Hematopoietic multipotent progenitor cell (in vitro differentiated cells): Measurements from ENCODE around the gene GLIS1. TPM values are rescaled to one million over a fixed set of nuclear protein-coding genes. Genes with fewer than 3 reads are reported as not detected.

Experiments
- DNase-seq, 3 donors: peaks; one replicate each; pipeline ENCODE4 v3.0.0-alpha.2; 2011 to 2015; ENCODE audit warnings: low read depth in 2 of 3, low spot score in 2 of 3
- total RNA-seq: library from RNA; depleted of rRNA; stranded (reverse); fragments of >200 nt; gene quantifications from one replicate; pipeline ENCODE4 v1.2.3, GENCODE V29; 2012

Gene GLIS1
- total RNA-seq, 1 donor = not detected

- no peak for DNase-seq
Measured at GRCh38 chr1:53518775-53519174, 220.2 kb downstream of the GLIS1 start.

- no peak for DNase-seq
Measured at GRCh38 chr1:53517821-53518352, 221.1 kb downstream of the GLIS1 start.

GRCh38 chr1:53517109-53517508, 221.9 kb downstream of the GLIS1 start:
- no peak for DNase-seq

GRCh38 chr1:53516181-53516580, 222.8 kb downstream of the GLIS1 start:
- DNase-seq = no peak

GRCh38 chr1:53514436-53514835, 224.5 kb downstream of the GLIS1 start:
- no peak for DNase-seq

- no peak for DNase-seq
Measured at GRCh38 chr1:53513846-53514245, 225.1 kb downstream of the GLIS1 start.

- no peak for DNase-seq
Measured at GRCh38 chr1:53512807-53513755, 225.9 kb downstream of the GLIS1 start.

- DNase-seq = no peak
Measured at GRCh38 chr1:53511933-53512806, 226.8 kb downstream of the GLIS1 start.

- DNase-seq = no peak
Measured at GRCh38 chr1:53511323-53511932, 227.5 kb downstream of the GLIS1 start.

- DNase-seq = no peak
Measured at GRCh38 chr1:53510215-53510614, 228.7 kb downstream of the GLIS1 start.

- no peak for DNase-seq
Measured at GRCh38 chr1:53509775-53510174, 229.2 kb downstream of the GLIS1 start.

GRCh38 chr1:53508991-53509666, 229.8 kb downstream of the GLIS1 start:
- peak in 2 of 3 donors; percentile 74 to 76 for DNase-seq

GRCh38 chr1:53508056-53508990, 230.6 kb downstream of the GLIS1 start:
- no peak for DNase-seq

- DNase-seq = no peak
Measured at GRCh38 chr1:53507116-53507820, 231.7 kb downstream of the GLIS1 start.

- no peak for DNase-seq
Measured at GRCh38 chr1:53506355-53507050, 232.5 kb downstream of the GLIS1 start.

GRCh38 chr1:53505891-53506290, 233.1 kb downstream of the GLIS1 start:
- no peak for DNase-seq

- no peak for DNase-seq
Measured at GRCh38 chr1:53505401-53505800, 233.6 kb downstream of the GLIS1 start.

GRCh38 chr1:53504901-53505300, 234.1 kb downstream of the GLIS1 start:
- DNase-seq = no peak
